ENCODE results near the gene ZNF234. TPM values are rescaled to one million over a fixed set of nuclear protein-coding genes. Genes with fewer than 3 reads are reported as not detected.
"Not testable (repeated sequence)": the region's sequence is repeated elsewhere in the genome, so short reads cannot be mapped to it uniquely, and the experiment has no call there.

The ZNF234 gene
- total RNA-seq, 1 donor from 2014 or later: 4.7 TPM

DNA sequence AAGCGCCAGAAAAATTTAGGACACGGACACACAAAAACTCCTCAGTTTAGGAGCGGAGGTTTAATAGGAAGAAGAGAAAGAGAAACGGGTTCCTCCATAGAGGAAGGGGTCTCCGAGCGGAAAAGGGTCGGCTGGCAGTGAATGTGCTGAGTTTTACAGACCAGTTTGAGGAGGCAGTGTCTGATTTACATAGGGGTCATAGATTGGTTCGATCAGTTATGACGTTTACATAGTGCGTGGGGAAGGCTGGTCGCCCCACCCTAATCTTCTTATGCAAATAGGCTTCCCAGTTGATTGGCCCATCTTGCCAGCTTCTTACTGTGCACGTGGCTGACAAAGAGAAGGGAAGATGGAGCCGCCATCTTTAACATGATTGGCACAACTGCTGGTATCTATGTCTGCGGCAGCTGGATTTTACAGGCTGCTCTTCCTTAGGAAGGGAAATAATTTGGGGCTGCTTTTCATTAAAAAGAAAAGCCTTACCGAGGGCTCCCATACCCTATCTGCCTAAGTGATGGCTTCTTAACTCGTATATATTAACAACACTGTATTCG is 29.4 kb upstream of the ZNF234 start:
- DNase-seq (ENCODE audit: low read depth): peak; percentile 38
- TF ChIP-seq CTCF (IDR thresholded peaks at IDR 0.05; ENCODE audit: insufficient read depth, low read length, poor library complexity, severe bottlenecking): no peak
- Histone ChIP-seq H3K36me3 (ENCODE audit: control insufficient read depth, insufficient read depth, low read length) (no peaks in the 10 kb centered on the region), H3K27me3 (ENCODE audit: control insufficient read depth, insufficient read depth, low read length) (no peaks in the 10 kb centered on the region), H3K4me3 (ENCODE audit: low read depth, low read length) (peak overlapping the region; percentile 55)

DNA sequence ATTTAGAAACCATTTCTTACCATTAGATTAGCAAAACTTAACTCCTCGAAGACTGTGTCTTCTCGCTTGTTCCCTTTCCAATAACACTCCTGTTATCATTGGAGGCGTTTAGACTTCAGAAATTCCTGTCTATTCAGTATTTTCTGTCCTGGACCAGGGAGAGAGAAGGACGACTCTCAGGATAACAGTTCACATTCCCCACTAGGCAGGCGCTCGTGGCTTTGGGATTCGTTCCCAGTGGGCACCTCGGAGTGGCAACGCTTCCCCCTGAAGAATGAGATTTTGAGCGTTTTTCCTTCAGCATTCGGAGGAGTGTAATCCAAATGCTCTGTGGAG is 28.6 kb upstream of the ZNF234 start:
- DNase-seq (ENCODE audit: low read depth): no peak

DNA sequence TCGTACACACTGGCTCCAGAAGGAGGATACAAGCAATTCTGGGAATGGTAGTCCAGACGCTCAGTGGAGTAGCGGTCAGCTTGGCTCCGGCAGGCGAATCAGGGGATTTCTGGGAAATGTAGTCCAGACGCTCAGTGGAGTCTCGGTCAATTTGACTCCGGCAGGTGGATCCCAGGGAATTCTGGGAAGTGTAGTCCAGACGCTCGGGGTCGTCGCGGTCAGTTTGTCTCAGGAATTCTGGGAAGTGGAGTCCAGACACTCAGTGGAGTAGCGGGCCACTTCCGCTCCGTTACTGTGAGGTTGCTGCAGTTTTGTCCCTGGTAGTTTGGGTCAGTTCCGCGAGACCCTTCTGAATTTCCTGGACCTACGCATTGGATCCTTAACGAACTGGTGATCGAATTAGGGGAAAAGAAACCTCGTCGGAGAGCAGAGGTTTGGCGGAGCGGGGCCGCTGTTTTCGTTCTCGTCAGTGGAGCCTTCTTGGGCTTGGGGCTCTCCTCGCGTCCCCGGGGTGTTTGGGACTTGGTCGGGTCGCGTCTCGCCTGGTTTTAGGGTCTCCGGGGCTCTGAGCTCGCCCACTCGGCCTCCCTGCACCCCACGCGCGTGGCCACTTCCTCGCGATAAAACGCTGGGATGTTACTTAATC is 28.1 kb upstream of the ZNF234 start, which contains the start of gene ZNF225:
Gene ZNF225, plus strand, starts transcription at position 262 of the 646 bp plus-strand sequence. CDS start 2,429 bp downstream, outside the sequence.
- H3K27me3 ChIP-seq (ENCODE audit: control insufficient read depth, insufficient read depth, low read length): no peaks in the 10 kb centered on the region
- DNase-seq (ENCODE audit: low read depth): peak; percentile 98
- H3K4me3 ChIP-seq (ENCODE audit: low read depth, low read length): peak within 1 kb of the TSS; percentile 57
- no peak for TF ChIP-seq CTCF (IDR thresholded peaks at IDR 0.05; ENCODE audit: insufficient read depth, low read length, poor library complexity, severe bottlenecking)
- no peaks in the 10 kb centered on the region for H3K36me3 ChIP-seq (ENCODE audit: control insufficient read depth, insufficient read depth, low read length)

More for the DNA sequence above, 28.6 kb upstream of the ZNF234 start:
- no peaks in the 10 kb centered on the region for H3K36me3 ChIP-seq (ENCODE audit: control insufficient read depth, insufficient read depth, low read length)
- H3K27me3 ChIP-seq (ENCODE audit: control insufficient read depth, insufficient read depth, low read length): no peaks in the 10 kb centered on the region
- H3K4me3 ChIP-seq (ENCODE audit: low read depth, low read length): peak overlapping the region; percentile 55
- no peak for TF ChIP-seq CTCF (IDR thresholded peaks at IDR 0.05; ENCODE audit: insufficient read depth, low read length, poor library complexity, severe bottlenecking)

DNA sequence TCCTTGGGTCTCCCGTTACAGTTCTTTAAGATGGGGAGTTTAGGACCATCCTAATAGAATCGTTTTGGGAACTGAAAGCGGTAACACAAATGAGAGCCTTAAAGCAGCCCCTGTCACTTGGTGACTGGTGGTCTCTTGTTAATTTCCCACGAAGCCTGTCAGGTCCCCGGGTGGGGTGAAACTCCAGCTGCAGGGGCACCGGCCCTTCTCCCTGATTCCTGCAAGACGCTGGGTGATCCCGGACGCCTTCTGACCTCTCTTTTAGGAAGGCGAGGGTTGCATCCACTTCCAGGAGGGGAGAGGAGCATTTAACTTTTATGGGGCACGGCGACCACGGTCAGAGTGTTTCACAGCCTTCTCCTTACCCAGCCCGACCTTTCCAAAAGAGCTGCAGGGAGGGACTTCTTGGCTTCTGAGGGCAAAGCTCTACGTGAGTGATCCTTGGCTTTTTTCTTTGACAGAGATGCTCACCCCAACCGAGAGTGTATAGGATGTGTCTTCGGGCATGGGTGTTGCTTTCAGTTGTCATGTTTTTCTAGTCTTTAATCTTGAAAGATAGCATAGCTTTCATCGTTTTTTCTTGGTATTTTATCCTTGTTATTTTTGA is 27.5 kb upstream of the ZNF234 start:
- peak overlapping the region; percentile 57 for H3K4me3 ChIP-seq (ENCODE audit: low read depth, low read length)
- TF ChIP-seq CTCF (IDR thresholded peaks at IDR 0.05; ENCODE audit: insufficient read depth, low read length, poor library complexity, severe bottlenecking): no peak
- no peak for DNase-seq (ENCODE audit: low read depth)
- no peaks in the 10 kb centered on the region for H3K27me3 ChIP-seq (ENCODE audit: control insufficient read depth, insufficient read depth, low read length)
- no peaks in the 10 kb centered on the region for H3K36me3 ChIP-seq (ENCODE audit: control insufficient read depth, insufficient read depth, low read length)

GRCh38 chr19:44121162-44121561 is 20.2 kb upstream of the ZNF234 start:
- not testable (repeated sequence) for DNase-seq (ENCODE audit: low read depth); H3K27me3 ChIP-seq (ENCODE audit: control insufficient read depth, insufficient read depth, low read length); H3K4me3 ChIP-seq (ENCODE audit: low read depth, low read length); H3K36me3 ChIP-seq (ENCODE audit: control insufficient read depth, insufficient read depth, low read length)

DNA sequence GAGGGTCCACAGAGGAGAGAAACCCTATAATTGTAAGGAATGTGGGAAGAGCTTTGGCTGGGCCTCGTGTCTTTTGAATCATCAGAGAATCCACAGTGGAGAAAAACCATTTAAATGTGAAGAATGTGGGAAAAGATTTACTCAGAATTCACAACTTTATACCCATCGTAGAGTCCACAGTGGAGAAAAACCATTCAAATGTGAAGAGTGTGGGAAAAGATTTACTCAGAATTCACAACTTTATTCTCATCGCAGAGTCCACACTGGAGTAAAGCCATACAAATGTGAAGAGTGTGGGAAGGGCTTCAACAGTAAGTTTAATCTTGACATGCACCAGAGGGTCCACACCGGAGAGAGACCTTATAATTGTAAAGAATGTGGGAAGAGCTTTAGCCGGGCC is 9.4 kb upstream of the ZNF234 start:
- no peak for DNase-seq (ENCODE audit: low read depth)
- Histone ChIP-seq H3K4me3 (ENCODE audit: low read depth, low read length) (no peak overlapping the region), H3K36me3 (ENCODE audit: control insufficient read depth, insufficient read depth, low read length) (peaks cover 2% of the 10 kb centered on the region), H3K27me3 (ENCODE audit: control insufficient read depth, insufficient read depth, low read length) (no peaks in the 10 kb centered on the region)
- TF ChIP-seq CTCF (IDR thresholded peaks at IDR 0.05; ENCODE audit: insufficient read depth, low read length, poor library complexity, severe bottlenecking): no peak
